Endothelial cell of umbilical vein (primary cell): ENCODE results near the gene PGLYRP1. TPM values are rescaled to one million over a fixed set of nuclear protein-coding genes. Genes with fewer than 3 reads are reported as not detected.

Source experiments
- BruUV-seq: library from RNA; stranded (reverse); fragments of 400-500 nt; replicated peaks from 2 replicates; lab custom pipeline; 2021; lab: Mats Ljungman, UMichigan
- CTCF ChIA-PET: fragments of 300-600, 350-600 bp; sonication (Branson Sonifier 250); formaldehyde crosslinking; loops from one replicate; lab custom pipeline; 2021; ENCODE audit warnings: antibody characterized with exemption, inconsistent platforms; lab: Charles Lee
- POLR2A ChIA-PET: fragments of 300-600, 350-600 bp; sonication (Branson Sonifier 250); formaldehyde crosslinking; loops from one replicate; lab custom pipeline; 2021; ENCODE audit warnings: antibody characterized with exemption, inconsistent platforms; lab: Charles Lee
- DNase-seq: peaks from one replicate; pipeline ENCODE4 v3.0.0-alpha.2; 2011; ENCODE audit warnings: low read depth, low spot score
- FAIRE-seq: peaks from 2 replicates; lab custom pipeline; 2011; peaks lifted over from hg19 to GRCh38; lab: Jason Lieb, UNC
- H2AFZ ChIP-seq: 2 replicates; pipeline ENCODE4 v1.6.0; 2012; ENCODE audit warnings: low read depth, low read length, control low read depth, inconsistent platforms
- H3K27ac ChIP-seq: 2 replicates; pipeline ENCODE4 v1.5.1; 2011; ENCODE audit warnings: low read depth, mild to moderate bottlenecking, control low read depth, low read length, moderate library complexity; ENCODE audit not compliant: insufficient read depth
- H3K27me3 ChIP-seq, 2 experiments: 2 replicates each; pipeline versions ENCODE4 v1.6.0 to v1.6.1; 2011; ENCODE audit warnings: low read length in 2 of 2, mixed read lengths in 1 of 2; ENCODE audit not compliant: control insufficient read depth in 2 of 2, insufficient read depth in 2 of 2
- H3K36me3 ChIP-seq, 2 experiments: 2 replicates in 1 of 2; 3 replicates in 1 of 2; pipeline ENCODE4 v1.5.1; 2011; ENCODE audit warnings: low read length in 2 of 2, mild to moderate bottlenecking in 1 of 2, moderate library complexity in 1 of 2; ENCODE audit not compliant: control insufficient read depth in 2 of 2, insufficient read depth in 2 of 2; ENCODE audit errors: extremely low read depth in 1 of 2
- H3K4me1 ChIP-seq: 3 replicates; pipeline ENCODE4 v1.5.1; 2011; ENCODE audit warnings: mild to moderate bottlenecking, low read length; ENCODE audit not compliant: control insufficient read depth, insufficient read depth; ENCODE audit errors: extremely low read depth
- H3K4me2 ChIP-seq: 2 replicates; pipeline ENCODE4 v1.6.1; 2011; ENCODE audit warnings: low read length, control low read depth, mixed read lengths; ENCODE audit not compliant: insufficient read depth
- H3K4me3 ChIP-seq, 3 experiments: fragments of 200-600 bp in 1 of 3; sonication (generic), shearing (Covaris generic) in 1 of 3; replicated peaks in 1 of 3; 2 replicates each; pipeline ENCODE4 v1.5.1; 2011 to 2016; ENCODE audit warnings: control low read depth in 3 of 3, low read length in 3 of 3, mild to moderate bottlenecking in 2 of 3, inconsistent platforms in 1 of 3, low read depth in 1 of 3, moderate library complexity in 1 of 3; ENCODE audit not compliant: insufficient read depth in 1 of 3
- H3K79me2 ChIP-seq: 2 replicates; pipeline ENCODE4 v1.6.0; 2012; ENCODE audit warnings: low read length, inconsistent platforms; ENCODE audit not compliant: control insufficient read depth, insufficient read depth
- H3K9ac ChIP-seq: replicated peaks from 2 replicates; pipeline ENCODE3; 2011; ENCODE audit warnings: low read length, control low read depth; ENCODE audit not compliant: insufficient read depth; ENCODE audit errors: extremely low read depth
- H3K9me1 ChIP-seq: replicated peaks from 3 replicates; pipeline ENCODE4 v1.6.0; 2011; ENCODE audit warnings: mild to moderate bottlenecking, low read length; ENCODE audit not compliant: control insufficient read depth, insufficient read depth; ENCODE audit errors: extremely low read depth
- H3K9me3 ChIP-seq: replicated peaks from 2 replicates; pipeline ENCODE4 v1.5.1; 2012; ENCODE audit warnings: low read length, inconsistent platforms; ENCODE audit not compliant: control insufficient read depth, insufficient read depth
- H4K20me1 ChIP-seq: replicated peaks from 2 replicates; pipeline ENCODE3; 2011; ENCODE audit warnings: mild to moderate bottlenecking, low read length; ENCODE audit not compliant: control insufficient read depth, insufficient read depth; ENCODE audit errors: extremely low read depth
- EZH2 ChIP-seq: IDR thresholded peaks from 2 replicates; pipeline ENCODE4 v1.6.1; 2012; ENCODE audit warnings: borderline replicate concordance, low read depth, mild to moderate bottlenecking, moderate library complexity, low read length, inconsistent platforms; ENCODE audit not compliant: severe bottlenecking
- FOS ChIP-seq: IDR thresholded peaks from 2 replicates; pipeline ENCODE4 v1.6.1; 2011; ENCODE audit warnings: mild to moderate bottlenecking, low read length, moderate library complexity, borderline replicate concordance; ENCODE audit not compliant: insufficient read depth
- GATA2 ChIP-seq: IDR thresholded peaks from 2 replicates; pipeline ENCODE4 v1.7.0; 2011; ENCODE audit warnings: low read depth, mild to moderate bottlenecking, moderate library complexity, mixed read lengths, low read length; ENCODE audit not compliant: insufficient read length, insufficient read depth
- JUN ChIP-seq: IDR thresholded peaks from 2 replicates; pipeline ENCODE4 v1.6.1; 2011; ENCODE audit warnings: borderline replicate concordance, low read depth; ENCODE audit not compliant: insufficient read length, insufficient read depth
- MYC ChIP-seq: IDR thresholded peaks from one replicate; pipeline ENCODE4 v1.6.1; 2011; ENCODE audit warnings: mild to moderate bottlenecking, low read depth, low read length
- POLR2A ChIP-seq: IDR thresholded peaks from 2 replicates; pipeline ENCODE4 v1.6.1; 2012; ENCODE audit warnings: low read depth, mild to moderate bottlenecking, control low read depth, low read length
- POLR2AphosphoS5 ChIP-seq: IDR thresholded peaks from 2 replicates; pipeline ENCODE4 v1.6.1; 2012; ENCODE audit warnings: low read depth, mild to moderate bottlenecking, control low read depth, low read length, moderate library complexity; ENCODE audit not compliant: insufficient read depth
- dilution Hi-C: fragments of 300-500 bp; cut with MboI; formaldehyde crosslinking; loops from one replicate; pipeline ENCODE4 v1.15.0; 2019; ENCODE audit warnings: low sequenced_read_pairs; ENCODE audit not compliant: extremely low pct_ligation_motif_present
- intact Hi-C: fragments of 100-400 bp; cut with micrococcal nuclease; formaldehyde crosslinking; loops from one replicate; pipeline ENCODE4 v1.10.0; 2022
- polyA plus RNA-seq, 4 experiments: library from polyadenylated mRNA; depleted of rRNA in 3 of 4; stranded (reverse) in 3 of 4; unstranded in 1 of 4; fragments of >200 nt; gene quantifications; 2 replicates each; pipeline versions ENCODE4 v1.2.1 to v1.2.3, GENCODE V29; 2011 to 2012; ENCODE audit warnings: missing spikeins in 1 of 4
- total RNA-seq: library from RNA; stranded (reverse); gene quantifications from 2 replicates; pipeline ENCODE4 v1.2.3, GENCODE V29; 2021
- TF ChIP-seq, protein P1 (sequence below), 2 donors: IDR thresholded peaks; 1 replicate in 1 of 2; 2 replicates in 1 of 2; pipeline ENCODE4 v1.5.1; 2011; ENCODE audit warnings: low read length in 2 of 2, mild to moderate bottlenecking in 2 of 2, moderate library complexity in 2 of 2, control low read depth in 1 of 2, inconsistent platforms in 1 of 2, low read depth in 1 of 2; ENCODE audit not compliant: insufficient read depth in 1 of 2; ENCODE audit errors: extremely low read depth in 1 of 2
- TF ChIP-seq, protein P2 (sequence below): IDR thresholded peaks from 2 replicates; pipeline ENCODE4 v1.6.1; 2011; ENCODE audit not compliant: insufficient read depth, insufficient read length

PGLYRP1 gene
- total and polyA plus RNA-seq, 2 donors (not counting 3 experiments of a cell fraction or from before 2014, with no cell fraction given), result not detected

DNA sequence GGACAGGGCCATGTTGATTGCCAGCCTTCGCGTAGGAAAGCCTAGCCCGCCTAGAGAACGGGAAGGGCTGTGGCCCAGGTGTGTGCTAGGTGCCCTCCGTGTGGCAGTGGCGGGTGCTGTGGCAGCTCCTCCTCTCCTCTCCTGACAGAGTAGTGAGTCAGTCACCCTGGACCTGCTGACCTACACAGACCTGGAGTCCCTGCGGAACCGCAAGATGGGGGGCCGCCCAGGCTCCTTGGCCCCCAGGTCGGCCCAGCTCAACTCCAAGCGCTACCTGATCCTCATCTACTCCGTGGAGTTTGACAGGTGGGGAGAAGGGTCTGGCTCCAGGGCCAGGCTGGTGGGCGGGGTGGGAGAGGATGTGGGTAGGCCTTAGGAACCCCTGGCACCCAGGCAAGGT is 16.4 kb downstream of the PGLYRP1 start:
- dilution Hi-C loops, result no loop called here
- no TSS peak for BruUV-seq

DNA sequence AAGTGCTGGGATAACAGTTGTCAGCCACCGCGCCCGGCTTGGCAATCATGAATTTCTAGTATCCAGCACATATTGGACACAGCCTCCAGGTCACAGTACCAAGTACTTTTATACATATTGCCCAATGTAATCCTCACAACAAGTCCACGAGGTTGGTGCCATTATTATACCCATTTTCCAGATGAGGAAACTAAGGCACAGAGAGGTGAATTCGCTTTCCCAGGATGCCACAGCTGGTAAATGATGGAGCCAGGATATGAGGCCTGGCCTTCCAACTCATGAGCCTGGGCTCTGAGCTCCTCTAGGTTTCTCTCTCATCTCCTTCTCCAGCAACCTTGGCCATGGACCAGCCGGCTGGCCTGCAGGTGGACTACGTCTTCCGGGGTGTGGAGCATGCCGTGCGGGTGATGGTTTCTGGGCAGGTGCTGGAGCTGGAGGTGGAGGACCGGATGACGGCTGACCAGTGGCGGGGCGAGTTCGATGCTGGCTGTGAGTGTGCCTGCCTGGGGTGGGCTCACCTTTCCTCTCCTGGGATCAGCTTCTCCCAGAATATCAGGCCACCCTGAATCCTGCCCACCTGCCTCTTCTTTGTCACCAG is 20.1 kb downstream of the PGLYRP1 start:
- Histone ChIP-seq H2AFZ (no peak overlapping the region), H3K9me3 (no peaks in the 10 kb centered on the region), H3K9ac (no peak overlapping the region), H3K4me1 (peaks cover 3% of the 10 kb centered on the region), H3K4me2 (no peak overlapping the region), H3K9me1 (no peaks in the 10 kb centered on the region), H3K79me2 (no peaks in the 10 kb centered on the region), H3K27ac (no peak overlapping the region), H3K4me3 (no peak overlapping the region), H4K20me1 (no peaks in the 10 kb centered on the region), H3K27me3 (no peaks in the 10 kb centered on the region), H3K36me3 (peaks cover 2 to 6% of the 10 kb centered on the region in 2 experiments)
- intact Hi-C loops, result no loop called here
- BruUV-seq, result no TSS peak
- ChIA-PET POLR2A (no interaction called here), CTCF (interaction anchor here (1.2 to 2.3 kb wide), 2 partner anchors 8 to 232 kb away, joined by 3 to 10 read pairs; no protein-coding TSS in a partner anchor)
- DNase-seq (no peak), FAIRE-seq (no peak)
- dilution Hi-C loops, result no loop called here
- TF ChIP-seq, protein P1, sequence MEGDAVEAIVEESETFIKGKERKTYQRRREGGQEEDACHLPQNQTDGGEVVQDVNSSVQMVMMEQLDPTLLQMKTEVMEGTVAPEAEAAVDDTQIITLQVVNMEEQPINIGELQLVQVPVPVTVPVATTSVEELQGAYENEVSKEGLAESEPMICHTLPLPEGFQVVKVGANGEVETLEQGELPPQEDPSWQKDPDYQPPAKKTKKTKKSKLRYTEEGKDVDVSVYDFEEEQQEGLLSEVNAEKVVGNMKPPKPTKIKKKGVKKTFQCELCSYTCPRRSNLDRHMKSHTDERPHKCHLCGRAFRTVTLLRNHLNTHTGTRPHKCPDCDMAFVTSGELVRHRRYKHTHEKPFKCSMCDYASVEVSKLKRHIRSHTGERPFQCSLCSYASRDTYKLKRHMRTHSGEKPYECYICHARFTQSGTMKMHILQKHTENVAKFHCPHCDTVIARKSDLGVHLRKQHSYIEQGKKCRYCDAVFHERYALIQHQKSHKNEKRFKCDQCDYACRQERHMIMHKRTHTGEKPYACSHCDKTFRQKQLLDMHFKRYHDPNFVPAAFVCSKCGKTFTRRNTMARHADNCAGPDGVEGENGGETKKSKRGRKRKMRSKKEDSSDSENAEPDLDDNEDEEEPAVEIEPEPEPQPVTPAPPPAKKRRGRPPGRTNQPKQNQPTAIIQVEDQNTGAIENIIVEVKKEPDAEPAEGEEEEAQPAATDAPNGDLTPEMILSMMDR (IDR thresholded peaks at IDR 0.05; ENCODE audit: extremely low read depth in 1 of 2, insufficient read depth in 1 of 2, low read depth in 1 of 2, low read length in 2 of 2), result no peak
- no peak for TF ChIP-seq GATA2
- TF ChIP-seq MYC, result no peak
- no peak for TF ChIP-seq EZH2
- no peak for TF ChIP-seq POLR2AphosphoS5
- TF ChIP-seq FOS, result no peak
- no peak for TF ChIP-seq JUN
- TF ChIP-seq, protein P2, sequence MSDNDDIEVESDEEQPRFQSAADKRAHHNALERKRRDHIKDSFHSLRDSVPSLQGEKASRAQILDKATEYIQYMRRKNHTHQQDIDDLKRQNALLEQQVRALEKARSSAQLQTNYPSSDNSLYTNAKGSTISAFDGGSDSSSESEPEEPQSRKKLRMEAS, result no peak
- TF ChIP-seq POLR2A, result no peak

More for the DNA sequence above, 16.4 kb downstream of the PGLYRP1 start:
- FAIRE-seq (no peak), DNase-seq (no peak)
- intact Hi-C loops, result loop anchor here (5.0 kb wide), 1 partner anchor 34 kb away; the partner anchor contains the start of gene NOVA2
- Histone ChIP-seq H4K20me1 (no peaks in the 10 kb centered on the region), H3K4me3 (no peak overlapping the region), H3K27me3 (no peaks in the 10 kb centered on the region), H3K9ac (no peak overlapping the region), H3K4me2 (no peak overlapping the region), H3K4me1 (no peaks in the 10 kb centered on the region), H3K79me2 (no peaks in the 10 kb centered on the region), H3K27ac (no peak overlapping the region), H2AFZ (no peak overlapping the region), H3K9me3 (no peaks in the 10 kb centered on the region), H3K36me3 (peaks cover 6 to 7% of the 10 kb centered on the region in 2 experiments), H3K9me1 (no peaks in the 10 kb centered on the region)
- CTCF ChIA-PET, result interaction anchor here (0.5 to 2.5 kb wide), 5 partner anchors 10 to 71 kb away, joined by 3 to 7 read pairs (median 4); partner anchors contain the start of gene CCDC61
- TF ChIP-seq, protein P2, result no peak
- no peak for TF ChIP-seq FOS
- POLR2A ChIA-PET, result no interaction called here
